ENCODE measurements around the gene CDX1.

GRCh38 chr5:150156540-150156939, 10.0 kb upstream of the CDX1 start:
- no peak for TF ChIP-seq GATA2 (IDR thresholded peaks at IDR 0.05; ENCODE audit: low read depth, low read length)
- TF ChIP-seq GATA3 (IDR thresholded peaks at IDR 0.05; ENCODE audit: low read depth, low read length) = no peak

Data from SH-SY5Y (cell line).